Endometrial microvascular endothelial cells (primary cell): ENCODE data around the gene CTNNA2. TPM values are rescaled to one million over a fixed set of nuclear protein-coding genes. Genes with fewer than 3 reads are reported as not detected.

Experiments used
- in situ Hi-C: cut with HindIII; loops from 2 replicates; pipeline ENCODE4 v1.10.0; 2017; ENCODE audit warnings: low sequenced_read_pairs, low pct_unique_long_range_greater_than_20kb; ENCODE audit errors: inconsistent ontology term
- total RNA-seq: library from RNA; depleted of rRNA; stranded (reverse); fragments of >200 nt; gene quantifications from one replicate; pipeline ENCODE4 v1.2.3, GENCODE V29; 2015; ENCODE audit errors: inconsistent ontology term

CTNNA2 gene
- total RNA-seq: not detected

DNA sequence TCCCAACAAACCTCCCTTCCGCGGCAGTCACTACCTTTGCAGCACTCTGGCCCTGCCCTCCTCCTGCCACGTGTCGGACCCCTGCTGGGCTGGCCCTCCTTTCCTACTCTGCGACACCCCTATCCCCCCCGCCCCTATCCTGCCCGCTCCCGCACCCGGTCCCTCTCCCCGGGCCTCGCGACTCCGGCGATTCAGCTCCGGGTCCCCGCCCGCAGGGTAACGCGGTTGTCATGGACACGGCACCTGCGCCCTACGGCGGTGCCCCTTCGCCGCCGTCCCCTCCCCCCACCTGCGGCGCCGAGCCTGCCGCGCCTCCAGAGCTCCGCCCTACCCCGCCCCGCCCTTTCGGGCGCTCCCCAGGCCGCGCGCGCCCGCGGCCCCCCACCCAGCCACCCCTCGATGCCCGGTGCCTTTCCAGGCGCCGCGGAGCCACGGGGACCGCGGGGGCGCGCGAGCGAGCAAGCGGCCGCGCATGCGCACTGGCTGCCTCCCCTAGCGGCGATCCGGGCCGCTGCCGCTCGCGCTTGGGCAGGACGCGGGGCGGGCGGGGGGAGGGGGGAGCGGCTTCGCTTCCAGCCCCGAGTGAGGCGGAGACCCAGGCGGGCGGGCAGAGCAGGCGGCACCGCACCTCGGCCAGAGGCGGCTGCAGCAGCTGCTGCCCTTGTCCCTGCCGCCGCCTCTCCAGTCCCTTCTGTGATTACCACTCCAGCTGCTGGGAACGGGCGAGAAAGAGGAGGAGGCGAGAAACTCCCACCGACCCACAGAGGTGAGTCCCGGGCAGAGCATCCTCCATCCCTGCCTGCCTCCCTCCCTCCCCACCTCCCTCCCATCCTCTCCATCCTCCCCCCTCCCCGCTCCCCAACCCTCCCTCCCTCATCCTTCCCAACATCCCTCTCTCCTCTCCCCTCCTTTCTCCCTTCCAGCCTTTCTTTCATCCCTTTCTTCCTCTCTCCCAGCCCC is at the start of gene CTNNA2:
CTNNA2 (plus strand) TSS at position 610 of the 960 bp plus-strand sequence.
- in situ Hi-C loops: no loop called here

DNA sequence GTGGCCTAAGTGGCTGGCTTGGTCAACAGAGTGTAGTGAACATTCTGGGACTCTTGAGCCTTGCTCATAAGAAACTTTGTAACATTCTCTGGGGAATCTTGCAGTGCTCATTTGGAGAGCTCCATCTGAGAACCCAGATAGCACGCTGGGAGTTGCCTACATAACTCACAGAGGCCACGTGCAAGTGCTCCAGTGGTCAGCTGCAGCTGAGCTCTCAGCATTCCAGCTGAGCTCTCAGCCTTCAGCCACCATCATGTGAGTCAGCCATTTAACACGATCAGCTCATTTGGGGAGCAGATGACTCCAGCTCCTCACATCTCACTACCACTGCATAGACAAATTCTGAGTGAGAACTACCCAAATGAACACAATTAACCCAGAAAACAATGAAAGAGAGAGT is 25.5 kb upstream of the CTNNA2 start:
- in situ Hi-C loops: no loop called here

GRCh38 chr2:79511320-79511951 is 1.4 kb upstream of the CTNNA2 start:
- in situ Hi-C loops: no loop called here

DNA sequence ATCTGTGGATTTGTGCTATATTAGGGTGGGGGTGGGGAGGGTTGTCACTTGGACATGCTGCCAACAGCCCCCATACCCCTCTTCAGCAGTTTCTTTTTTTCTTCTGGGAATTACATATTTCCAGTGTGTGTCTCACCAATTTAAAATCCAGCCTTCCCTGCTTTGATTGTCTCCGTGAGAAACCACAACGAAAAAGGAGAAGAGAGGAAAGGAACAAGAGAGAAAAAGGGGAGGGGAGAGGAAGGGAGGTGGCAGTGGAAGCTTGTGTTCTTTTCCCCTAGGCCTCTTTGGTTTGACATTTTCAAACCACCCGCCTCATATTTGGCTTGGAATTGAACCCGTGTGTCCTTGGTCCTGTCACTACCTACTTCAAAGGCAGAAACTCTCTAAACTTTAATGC is 860 bp downstream of the CTNNA2 start:
- in situ Hi-C loops: no loop called here

- in situ Hi-C loops: no loop called here
Measured at GRCh38 chr2:79529636-79530035, 16.8 kb downstream of the CTNNA2 start.

GRCh38 chr2:79530443-79530842 is 17.6 kb downstream of the CTNNA2 start:
- in situ Hi-C loops: no loop called here

DNA sequence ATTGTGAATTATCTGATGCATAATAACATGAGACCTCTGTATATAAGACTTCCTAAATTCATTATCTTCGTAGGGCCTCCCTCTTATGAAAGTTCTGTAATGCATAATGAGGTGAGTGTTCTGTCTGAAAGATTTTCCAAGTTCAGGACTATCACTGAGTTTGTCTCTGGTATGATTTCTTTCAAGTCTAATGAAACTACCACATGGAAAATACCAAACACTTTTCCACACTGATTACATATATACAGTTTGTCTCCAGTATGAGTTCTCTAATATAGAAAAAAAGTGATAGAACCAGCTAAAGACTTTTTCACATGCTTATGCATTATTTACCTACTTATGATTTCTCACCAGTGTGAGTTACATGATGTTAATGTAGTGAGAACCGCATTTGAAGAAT is 34.7 kb downstream of the CTNNA2 start:
- in situ Hi-C loops: no loop called here

DNA sequence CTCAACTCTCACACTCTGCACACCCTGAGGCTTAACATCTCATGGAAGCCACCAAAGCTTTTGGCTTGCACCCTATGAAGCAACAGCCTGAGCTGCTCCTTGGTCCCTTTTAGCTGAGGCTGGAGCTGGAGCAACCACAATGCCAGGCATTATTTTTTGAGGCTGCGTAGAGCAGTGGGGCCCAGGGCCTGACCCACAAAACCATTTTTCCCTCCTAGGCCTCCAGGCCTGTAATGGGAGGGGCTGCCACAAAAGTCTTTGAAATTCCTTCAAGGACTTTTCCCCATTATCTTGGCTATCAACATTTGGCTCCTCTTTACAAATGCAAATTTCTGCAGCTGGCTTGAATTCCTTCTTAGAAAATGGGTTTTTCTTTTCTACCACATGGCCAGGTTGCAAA is 39.8 kb downstream of the CTNNA2 start:
- in situ Hi-C loops: no loop called here

- in situ Hi-C loops: no loop called here
Measured at GRCh38 chr2:79554899-79555298, 42.0 kb downstream of the CTNNA2 start.

- in situ Hi-C loops: no loop called here
Measured at GRCh38 chr2:79564065-79564464, 51.2 kb downstream of the CTNNA2 start.

GRCh38 chr2:79569048-79569447 is 56.2 kb downstream of the CTNNA2 start:
- in situ Hi-C loops: no loop called here

DNA sequence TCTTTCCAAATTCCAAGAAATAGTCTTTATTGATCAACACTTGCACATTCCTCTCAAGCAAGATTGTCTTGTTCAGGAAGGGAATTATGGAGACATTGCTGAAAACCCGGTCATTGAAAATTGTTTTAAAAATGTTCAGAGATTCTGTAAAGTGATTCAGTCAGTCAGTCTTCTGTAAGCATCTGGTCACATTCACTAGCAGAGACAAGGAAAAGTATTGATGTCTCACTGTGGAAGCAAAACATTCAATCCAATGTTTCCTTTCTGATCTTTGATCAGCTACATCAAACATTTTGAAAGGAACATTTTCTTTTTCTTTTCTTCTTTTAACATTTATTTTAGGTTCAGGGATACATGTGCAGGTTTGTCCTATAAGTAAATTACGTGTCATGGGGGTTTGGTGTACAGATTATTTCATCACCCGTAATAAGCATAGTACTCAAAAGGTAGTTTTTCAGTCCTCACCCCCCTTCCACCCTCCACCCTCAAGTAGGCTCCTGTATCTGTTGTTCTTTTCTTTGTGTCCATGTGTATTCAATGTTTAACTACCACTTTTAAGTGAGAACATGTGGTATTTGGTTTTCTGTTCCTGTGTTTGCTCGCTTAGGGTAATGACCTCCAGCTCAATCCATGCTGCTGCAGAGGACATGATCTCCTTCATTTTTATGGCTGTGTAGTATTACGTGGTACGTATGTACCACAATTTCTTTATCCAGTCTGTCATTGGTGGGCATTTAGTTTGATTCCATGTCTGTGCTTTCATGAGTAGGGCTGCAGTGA is 61.2 kb downstream of the CTNNA2 start:
- in situ Hi-C loops: no loop called here

DNA sequence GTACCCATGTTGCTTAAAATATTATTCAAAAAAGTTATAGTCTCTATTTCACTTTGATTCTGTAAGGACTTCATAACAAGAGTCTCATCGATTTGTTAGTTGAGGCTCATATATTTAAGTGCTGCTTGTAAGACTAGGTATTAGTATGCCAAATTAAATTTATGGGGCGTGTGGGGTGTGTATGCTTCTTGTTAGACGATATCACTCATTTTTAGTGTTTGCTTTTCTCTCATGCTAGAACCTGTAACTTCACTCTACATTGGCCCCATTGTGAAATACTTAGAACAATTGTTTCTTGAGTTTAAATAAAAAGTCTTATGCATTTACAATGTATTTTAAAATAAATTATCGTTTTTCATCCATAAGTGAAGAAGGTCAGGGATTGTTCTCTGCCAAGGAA is 63.6 kb downstream of the CTNNA2 start:
- in situ Hi-C loops: no loop called here

GRCh38 chr2:79578952-79579351 is 66.1 kb downstream of the CTNNA2 start:
- in situ Hi-C loops: no loop called here

- in situ Hi-C loops: no loop called here
Measured at GRCh38 chr2:79580175-79580574, 67.3 kb downstream of the CTNNA2 start.

- in situ Hi-C loops: no loop called here
Measured at GRCh38 chr2:79585701-79586433, 73.0 kb downstream of the CTNNA2 start.

DNA sequence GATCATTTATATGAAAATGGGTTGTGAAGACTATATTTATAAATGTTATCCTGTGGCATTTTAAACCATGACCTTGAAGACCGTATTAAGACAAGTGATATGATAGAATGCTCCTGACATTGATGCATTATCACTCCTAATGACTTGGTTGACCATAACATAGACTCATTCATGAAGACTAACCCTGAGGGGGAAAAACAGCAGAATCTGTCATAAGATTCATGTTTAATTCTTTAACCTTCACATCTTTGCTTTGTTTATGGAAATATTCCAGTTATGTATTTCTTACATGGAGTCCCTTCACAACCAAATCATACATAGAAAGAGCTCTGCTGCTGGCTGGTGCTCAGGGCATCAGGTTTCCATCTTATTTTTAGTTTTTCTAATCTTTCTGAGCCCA is 78.4 kb downstream of the CTNNA2 start:
- in situ Hi-C loops: no loop called here

DNA sequence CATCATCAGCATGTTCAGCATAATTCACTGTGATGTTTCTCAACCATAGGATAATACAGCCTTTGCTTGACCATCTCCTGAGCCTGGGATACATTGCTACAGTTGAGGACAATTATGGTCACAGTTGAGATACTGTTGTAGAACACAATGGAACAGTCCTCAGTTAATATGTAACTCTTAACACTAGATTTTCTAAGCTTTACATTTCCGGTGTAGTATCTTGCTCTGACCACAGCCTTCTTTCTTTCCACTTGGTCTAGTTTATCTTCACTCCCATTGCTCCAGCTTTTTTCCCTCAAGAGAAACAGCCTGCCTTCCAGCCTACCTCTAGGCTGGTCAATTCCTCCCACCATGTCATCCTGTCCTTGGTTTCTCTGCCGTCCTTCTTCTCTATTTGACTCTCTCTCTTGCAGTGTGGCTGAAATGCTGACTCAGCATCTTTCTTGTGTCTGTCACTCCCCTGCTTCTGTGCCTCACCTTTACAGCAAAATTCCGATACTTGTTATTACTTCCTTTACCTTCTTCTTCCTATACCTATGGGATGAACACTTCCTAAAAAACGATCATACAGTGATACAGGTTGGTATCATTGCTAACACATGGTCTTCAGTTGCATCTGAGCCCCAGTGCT is 80.5 kb downstream of the CTNNA2 start:
- in situ Hi-C loops: no loop called here
